GM06990 (cell line): ENCODE results near the gene NSUN7.
A peak's percentile ranks its signal among the peaks of the same experiment; 100 is the strongest.

Experiments used
- DNase-seq: peaks from one replicate; pipeline ENCODE4 v3.0.0-alpha.2; 2011; ENCODE audit not compliant: insufficient read length; ENCODE audit errors: extremely low read depth
- H3K27me3 ChIP-seq: replicated peaks from 2 replicates; pipeline ENCODE4 v1.6.0; 2011; ENCODE audit warnings: low read length; ENCODE audit not compliant: control insufficient read depth, insufficient read depth
- H3K36me3 ChIP-seq: 2 replicates; pipeline ENCODE4 v1.5.1; 2011; ENCODE audit warnings: low read length; ENCODE audit not compliant: control insufficient read depth, insufficient read depth
- H3K4me3 ChIP-seq: replicated peaks from 2 replicates; pipeline ENCODE4 v1.5.1; 2011; ENCODE audit warnings: low read depth, mild to moderate bottlenecking, control low read depth, low read length
- TF ChIP-seq, protein P1 (sequence below): IDR thresholded peaks from 2 replicates; pipeline ENCODE4 v1.5.1; 2011; ENCODE audit warnings: low read length, control low read depth, mild to moderate bottlenecking, inconsistent platforms; ENCODE audit not compliant: insufficient read depth, poor library complexity, severe bottlenecking

The NSUN7 gene

DNA sequence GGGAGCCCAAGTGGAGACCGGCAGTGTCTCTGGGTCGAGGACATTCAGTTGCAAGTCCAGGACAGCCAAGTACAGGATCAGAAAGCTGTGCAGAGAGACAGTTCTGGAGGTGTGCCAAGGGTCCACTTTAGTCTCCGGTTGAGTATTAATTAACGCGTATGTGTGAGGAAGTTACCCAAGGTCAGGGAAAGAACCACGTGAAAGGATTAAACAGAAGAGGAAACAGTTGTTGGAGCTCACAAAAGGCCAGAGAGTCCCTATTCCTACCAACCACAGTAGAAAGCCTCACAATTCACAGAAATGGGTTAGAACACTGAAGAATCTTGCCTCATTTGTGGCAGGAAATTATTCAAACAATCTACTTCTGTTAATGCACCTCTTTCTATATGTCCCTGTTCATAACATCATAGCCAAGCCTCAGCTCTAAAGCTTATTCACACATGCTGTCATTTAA, 17.9 kb upstream of the NSUN7 start:
- Histone ChIP-seq H3K4me3 (no peak overlapping the region), H3K36me3 (no peaks in the 10 kb centered on the region), H3K27me3 (no peaks in the 10 kb centered on the region)
- DNase-seq, result no peak
- TF ChIP-seq, protein P1, sequence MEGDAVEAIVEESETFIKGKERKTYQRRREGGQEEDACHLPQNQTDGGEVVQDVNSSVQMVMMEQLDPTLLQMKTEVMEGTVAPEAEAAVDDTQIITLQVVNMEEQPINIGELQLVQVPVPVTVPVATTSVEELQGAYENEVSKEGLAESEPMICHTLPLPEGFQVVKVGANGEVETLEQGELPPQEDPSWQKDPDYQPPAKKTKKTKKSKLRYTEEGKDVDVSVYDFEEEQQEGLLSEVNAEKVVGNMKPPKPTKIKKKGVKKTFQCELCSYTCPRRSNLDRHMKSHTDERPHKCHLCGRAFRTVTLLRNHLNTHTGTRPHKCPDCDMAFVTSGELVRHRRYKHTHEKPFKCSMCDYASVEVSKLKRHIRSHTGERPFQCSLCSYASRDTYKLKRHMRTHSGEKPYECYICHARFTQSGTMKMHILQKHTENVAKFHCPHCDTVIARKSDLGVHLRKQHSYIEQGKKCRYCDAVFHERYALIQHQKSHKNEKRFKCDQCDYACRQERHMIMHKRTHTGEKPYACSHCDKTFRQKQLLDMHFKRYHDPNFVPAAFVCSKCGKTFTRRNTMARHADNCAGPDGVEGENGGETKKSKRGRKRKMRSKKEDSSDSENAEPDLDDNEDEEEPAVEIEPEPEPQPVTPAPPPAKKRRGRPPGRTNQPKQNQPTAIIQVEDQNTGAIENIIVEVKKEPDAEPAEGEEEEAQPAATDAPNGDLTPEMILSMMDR, result no peak

DNA sequence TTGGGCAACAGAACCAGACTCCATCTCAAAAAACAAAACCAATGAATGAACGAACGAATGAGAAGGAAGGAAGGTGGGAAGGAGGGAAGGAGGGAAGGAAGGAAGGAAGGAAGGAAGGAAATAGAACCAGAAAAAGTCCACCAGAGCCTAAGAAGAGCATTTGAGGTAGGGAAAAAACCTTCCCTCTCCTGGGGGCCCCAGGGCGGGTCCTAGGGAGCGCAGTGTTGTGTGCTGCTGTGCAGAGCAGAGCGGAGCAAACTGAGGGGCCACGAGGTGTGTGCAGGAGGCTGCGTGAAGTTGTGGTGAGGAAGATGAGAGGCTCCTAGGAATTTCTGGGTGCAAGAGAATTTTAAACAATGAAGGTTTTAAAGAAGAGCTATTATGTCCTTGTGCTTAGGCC, 16.0 kb upstream of the NSUN7 start:
- no peak for DNase-seq
- Histone ChIP-seq H3K27me3 (no peaks in the 10 kb centered on the region), H3K36me3 (no peaks in the 10 kb centered on the region), H3K4me3 (no peak overlapping the region)
- TF ChIP-seq, protein P1, result no peak

DNA sequence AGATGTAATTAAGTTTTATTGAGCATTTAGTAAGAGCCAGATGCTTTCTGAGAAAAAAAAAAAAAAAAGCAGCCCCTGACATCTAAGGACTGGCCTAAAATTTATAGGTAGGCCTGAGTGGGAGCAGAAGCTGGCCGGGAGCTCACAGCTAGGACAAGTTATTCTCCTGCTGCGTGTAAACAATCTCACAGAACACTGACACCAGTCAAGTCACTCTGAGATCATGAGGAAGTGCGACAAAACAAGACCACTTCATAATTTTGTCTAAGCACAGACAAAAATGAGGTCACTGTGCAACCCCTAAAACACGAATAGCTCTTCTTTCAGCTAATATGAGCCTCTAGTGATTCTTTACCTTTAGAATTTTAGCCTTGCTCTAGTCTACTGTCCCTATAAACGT, 15.3 kb upstream of the NSUN7 start:
- H3K27me3 ChIP-seq, result no peaks in the 10 kb centered on the region
- TF ChIP-seq, protein P1, result no peak
- no peaks in the 10 kb centered on the region for H3K36me3 ChIP-seq
- H3K4me3 ChIP-seq, result no peak overlapping the region
- no peak for DNase-seq

DNA sequence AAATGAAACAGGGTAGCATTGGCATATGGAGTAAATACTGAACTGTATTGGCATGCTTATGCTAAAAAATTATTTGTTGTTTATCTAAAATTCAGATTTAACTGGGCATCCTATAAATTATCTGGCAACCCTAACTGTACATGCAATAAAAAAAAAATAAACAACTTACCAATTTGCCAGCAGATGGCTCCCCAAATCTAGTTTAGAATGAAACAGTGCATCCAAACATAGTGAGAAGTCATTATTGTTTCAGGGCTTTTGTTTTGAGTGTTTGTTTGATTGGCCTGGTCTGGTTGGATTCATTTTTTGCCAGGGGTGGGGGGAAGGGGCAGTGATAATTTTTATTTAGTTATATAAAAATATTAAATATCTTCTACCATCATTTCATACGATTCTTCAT, 12.8 kb upstream of the NSUN7 start:
- no peak for DNase-seq
- TF ChIP-seq, protein P1, result peak; percentile 39

DNA sequence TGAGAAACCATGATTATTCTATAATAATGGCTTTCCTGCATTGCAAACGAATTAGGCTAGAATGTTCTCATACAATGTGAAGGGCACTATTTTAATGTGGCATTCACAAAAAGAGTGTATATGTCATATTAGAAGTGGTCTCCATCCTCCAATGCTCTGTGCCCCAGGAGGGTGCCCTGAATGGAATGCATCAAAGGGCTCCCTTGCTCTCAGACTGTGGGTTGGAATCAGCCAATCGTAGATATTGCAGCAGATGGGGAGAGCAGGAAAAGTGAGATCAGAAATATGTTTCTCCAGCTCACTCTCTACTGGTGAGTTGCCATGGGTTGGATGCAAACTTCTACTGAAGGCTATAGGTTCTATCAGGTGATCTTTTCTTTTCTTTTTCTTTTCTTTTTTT, 11.9 kb upstream of the NSUN7 start:
- no peak overlapping the region for H3K4me3 ChIP-seq
- no peaks in the 10 kb centered on the region for H3K27me3 ChIP-seq
- TF ChIP-seq, protein P1, result no peak
- H3K36me3 ChIP-seq, result no peaks in the 10 kb centered on the region
- no peak for DNase-seq

More for the DNA sequence above, 12.8 kb upstream of the NSUN7 start:
- Histone ChIP-seq H3K27me3 (no peaks in the 10 kb centered on the region), H3K4me3 (no peak overlapping the region), H3K36me3 (no peaks in the 10 kb centered on the region)

DNA sequence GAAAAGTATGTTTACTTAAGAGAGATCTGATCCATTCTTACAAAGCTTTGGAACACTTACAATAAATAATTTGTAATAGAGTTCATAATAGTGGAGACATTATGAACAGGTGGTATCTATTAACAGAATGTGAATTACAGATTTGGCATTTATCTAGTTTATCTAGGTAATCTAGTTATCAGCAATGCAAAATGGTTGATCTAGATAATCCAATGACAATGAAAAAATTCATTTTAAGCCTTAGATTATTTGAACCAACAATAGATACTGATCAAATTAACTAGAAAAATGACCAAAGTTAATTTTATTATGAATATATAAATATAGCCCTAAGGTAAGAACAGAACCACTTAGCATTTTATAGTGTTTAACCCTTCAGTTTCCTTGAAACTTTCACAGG, 10.4 kb upstream of the NSUN7 start:
- H3K27me3 ChIP-seq, result no peaks in the 10 kb centered on the region
- TF ChIP-seq, protein P1, result no peak
- H3K36me3 ChIP-seq, result no peaks in the 10 kb centered on the region
- DNase-seq, result no peak
- H3K4me3 ChIP-seq, result no peak overlapping the region
